Cardiac septum (tissue), 1 donor: ENCODE data around the gene KCNA5. TPM values are rescaled to one million over a fixed set of nuclear protein-coding genes. Genes with fewer than 3 reads are reported as not detected.

Experiments used
- DNase-seq: peaks from one replicate; pipeline ENCODE4 v3.0.0-alpha.2; 2020; ENCODE audit warnings: low spot score
- intact Hi-C: fragments of 100-400 bp; cut with DNase I; formaldehyde crosslinking; loops from one replicate; pipeline ENCODE4 v1.14.0; 2022
- total RNA-seq: library from RNA; stranded (reverse); fragmentation: NEBNext Ultra II Directional; extraction: Animal tissue kit (Norgen Biotek cat#: 25700); gene quantifications from one replicate; pipeline ENCODE4 v1.2.1, GENCODE V29; 2021
- donor health status: DM: no; HTN: no; CAD: no.

The KCNA5 gene
- total RNA-seq, 1 donor from 2014 or later, result 3.2 TPM

DNA sequence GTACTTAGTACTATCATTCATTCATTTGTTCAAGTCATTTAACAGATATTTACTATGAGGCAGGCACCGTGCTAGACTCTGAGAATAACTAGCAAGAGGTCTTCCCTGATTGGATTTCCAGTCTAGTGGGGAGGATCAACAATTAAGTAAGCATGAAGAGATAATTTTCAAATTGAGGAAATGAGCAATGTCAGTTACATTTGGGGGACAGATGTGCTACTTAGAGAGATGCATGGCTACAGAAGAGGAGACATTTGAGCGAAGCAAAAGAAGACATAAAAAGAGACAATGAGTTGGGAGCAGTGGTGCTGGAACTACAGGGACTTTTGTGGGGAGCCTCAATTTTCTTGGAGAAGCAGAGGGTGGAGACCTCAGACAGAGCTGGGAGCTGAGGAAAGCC lies 7.7 kb downstream of the KCNA5 start:
- DNase-seq, result no peak
- intact Hi-C loops, result no loop called here

DNA sequence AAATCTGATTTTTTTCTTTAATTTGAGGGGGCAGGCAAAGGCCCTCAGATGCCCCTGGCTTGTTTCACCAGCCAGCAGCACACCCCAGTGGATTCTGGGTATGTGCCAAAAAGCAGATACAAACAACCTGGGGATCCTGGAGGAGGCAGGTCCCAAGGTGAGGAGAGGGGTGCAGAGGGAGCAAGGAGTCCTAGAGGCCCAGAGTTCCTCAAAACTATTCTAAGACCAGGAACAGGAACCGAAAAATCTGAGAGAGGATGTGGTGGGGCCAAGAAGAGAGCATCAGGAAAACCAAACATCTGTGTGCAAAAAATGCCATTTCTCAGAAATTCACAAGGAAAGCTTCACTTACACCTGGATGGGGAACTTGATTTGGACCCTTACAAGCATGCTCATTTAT lies 8.2 kb downstream of the KCNA5 start:
- no peak for DNase-seq
- intact Hi-C loops, result no loop called here

DNA sequence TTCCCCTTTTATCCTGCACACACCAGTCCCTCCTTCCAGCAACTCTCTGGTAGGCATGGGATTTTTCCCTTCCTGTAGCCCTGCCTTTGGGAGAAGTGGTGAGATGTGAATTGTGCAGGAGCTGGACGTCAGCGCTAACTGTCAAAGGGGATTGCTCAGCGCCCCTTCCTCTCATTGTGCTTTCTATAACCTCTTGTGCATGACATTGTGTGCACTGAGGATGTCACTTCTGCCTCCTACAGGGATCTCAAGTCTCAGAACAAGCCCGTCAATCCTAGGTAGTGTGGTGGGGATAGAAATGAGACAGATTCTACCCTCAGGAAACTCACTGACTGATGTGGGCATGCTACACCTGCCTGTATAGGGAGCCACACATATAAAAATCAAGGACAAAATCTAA lies 8.7 kb downstream of the KCNA5 start:
- DNase-seq, result no peak

DNA sequence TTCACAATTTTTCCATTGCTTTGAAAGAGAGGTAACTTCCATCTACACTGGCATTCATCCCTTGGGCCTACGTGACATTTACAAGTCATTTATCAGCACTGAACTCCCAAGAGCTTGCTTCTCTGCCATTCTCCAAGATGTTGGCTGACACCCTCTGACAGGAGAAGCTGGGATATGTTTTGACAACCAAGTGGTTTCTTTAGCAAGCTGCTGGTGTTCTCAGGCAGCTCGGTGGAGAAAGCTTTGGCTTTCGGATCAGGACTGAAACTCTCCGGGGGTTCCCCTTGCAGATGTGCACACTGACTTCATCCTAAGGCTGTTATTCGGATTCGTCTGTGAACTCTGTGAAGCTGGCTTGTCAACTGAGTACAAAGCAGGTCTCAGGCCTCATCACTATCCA lies 15.7 kb downstream of the KCNA5 start:
- DNase-seq, result no peak
- intact Hi-C loops, result no loop called here

More for the DNA sequence above, 8.7 kb downstream of the KCNA5 start:
- intact Hi-C loops, result no loop called here

DNA sequence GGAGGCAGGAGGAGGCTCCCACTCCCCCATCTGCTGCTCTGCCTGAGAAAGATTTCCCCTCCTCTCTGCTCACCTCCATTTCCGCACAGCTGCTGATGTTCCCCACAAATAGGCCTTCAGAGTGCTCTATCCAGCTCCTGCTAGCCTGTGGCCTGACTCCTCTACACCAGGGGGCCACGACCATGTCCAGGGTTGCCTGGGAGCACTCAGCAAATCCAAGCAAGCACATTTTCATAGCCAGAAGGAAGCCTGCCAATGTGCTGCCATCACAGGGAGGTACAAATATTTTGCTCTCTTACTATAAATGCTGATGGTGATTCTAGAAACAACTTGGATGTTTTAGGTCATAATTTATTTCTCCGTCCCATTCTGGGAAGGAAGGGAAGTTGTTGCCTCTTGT lies 17.3 kb downstream of the KCNA5 start:
- intact Hi-C loops, result no loop called here
- no peak for DNase-seq

DNA sequence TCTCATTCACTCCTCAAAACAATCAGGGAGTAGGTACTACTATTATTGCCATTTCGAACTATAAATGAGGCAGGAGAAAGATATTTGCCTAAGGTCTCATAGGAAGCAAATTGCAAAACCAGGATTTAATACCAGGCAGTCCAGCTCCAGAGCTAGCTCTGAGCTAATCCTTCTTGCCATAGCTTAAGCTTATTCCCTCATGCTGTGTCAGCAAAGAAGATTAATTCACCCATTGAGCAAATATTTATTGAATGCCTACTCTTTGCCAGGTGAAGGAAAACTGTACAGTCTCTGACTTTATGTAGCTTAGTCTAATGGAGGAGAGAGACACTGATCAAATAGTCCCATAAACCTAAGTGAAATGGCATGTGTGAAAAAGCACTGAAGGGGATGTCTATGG lies 19.5 kb downstream of the KCNA5 start:
- intact Hi-C loops, result no loop called here
- no peak for DNase-seq

DNA sequence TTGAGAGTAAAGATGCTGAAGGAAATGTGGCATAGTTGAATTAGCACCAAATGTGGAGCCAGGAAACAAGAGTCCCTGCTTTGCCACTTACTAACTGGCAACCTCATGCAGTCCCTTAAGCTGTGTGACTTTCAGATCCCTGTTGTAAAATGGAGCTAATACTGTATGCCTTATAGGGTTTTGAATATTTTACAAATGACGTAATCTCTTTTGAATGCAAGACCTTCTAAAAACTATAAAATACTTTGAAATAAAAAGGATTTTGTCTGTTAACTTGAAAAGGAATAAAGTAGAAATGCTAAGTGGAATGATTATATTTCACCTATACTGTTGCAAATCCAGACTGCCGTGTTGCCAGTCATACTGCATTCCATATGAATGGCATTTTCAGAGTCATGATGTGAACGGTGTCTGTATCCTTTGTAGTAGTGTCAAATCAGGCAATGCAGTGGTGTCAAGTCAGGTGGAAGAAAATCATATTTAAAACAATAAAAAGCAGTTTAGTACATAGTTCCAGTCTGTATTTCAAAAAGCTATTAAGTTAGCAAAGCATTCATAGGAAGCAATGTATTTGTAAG lies 21.3 kb downstream of the KCNA5 start:
- DNase-seq, result no peak
- intact Hi-C loops, result no loop called here

DNA sequence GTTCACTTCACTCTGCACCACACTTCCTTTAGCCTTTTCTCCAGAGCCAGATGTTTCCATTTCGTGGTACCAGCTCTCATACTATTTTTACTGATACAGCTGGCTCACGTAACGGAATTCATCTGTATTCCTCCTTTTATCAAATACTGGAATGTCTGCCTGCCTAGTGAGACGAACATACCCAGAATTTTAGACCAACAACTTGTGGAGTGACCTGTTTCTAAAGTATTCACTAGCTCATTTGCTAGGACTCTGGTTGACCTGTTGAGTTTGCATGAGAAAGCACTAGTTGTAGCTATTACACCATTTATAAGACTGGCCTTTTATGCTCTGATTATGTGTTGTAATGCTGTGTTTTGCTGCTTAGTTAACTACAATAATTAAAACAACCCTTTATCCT lies 22.6 kb downstream of the KCNA5 start:
- intact Hi-C loops, result no loop called here
- DNase-seq, result no peak

DNA sequence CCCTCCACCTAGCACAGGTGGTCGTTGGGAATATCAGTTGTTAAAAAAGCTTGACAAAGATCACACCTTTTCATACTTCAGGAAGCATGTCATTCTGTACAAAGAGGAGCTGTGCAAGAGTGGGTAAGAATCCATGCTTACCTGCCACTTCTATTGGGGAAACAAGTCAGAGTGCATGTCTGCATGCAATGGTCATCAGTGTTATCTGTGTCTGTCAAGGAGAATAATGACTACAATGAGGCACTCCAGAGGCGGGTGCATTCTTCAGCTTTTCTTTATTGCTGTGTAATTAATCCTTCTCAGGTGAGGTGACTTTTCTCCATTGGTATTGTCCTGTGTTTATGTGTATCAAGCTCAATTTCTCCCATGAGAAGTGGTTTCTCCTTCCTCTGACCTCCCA lies 24.4 kb downstream of the KCNA5 start:
- intact Hi-C loops, result no loop called here
- no peak for DNase-seq

DNA sequence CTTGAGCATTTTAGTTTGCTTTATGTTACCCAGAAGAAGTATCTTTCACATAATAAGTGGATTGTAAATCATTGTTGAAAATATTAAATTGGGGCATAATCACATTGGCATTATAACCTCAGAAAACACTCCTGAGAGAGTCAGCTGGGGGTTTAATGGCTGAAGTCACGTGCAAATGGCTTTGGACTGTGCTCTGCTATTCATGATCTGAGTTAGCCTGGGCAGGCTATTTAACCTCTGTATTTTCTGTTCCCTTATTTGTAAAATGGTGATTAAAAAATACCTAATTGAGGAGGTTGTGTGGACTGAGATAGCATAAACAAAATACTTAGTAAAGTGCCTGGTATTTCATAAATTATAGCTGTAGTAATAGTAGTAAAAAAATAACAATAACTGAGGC lies 24.9 kb downstream of the KCNA5 start:
- intact Hi-C loops, result no loop called here
- DNase-seq, result no peak

DNA sequence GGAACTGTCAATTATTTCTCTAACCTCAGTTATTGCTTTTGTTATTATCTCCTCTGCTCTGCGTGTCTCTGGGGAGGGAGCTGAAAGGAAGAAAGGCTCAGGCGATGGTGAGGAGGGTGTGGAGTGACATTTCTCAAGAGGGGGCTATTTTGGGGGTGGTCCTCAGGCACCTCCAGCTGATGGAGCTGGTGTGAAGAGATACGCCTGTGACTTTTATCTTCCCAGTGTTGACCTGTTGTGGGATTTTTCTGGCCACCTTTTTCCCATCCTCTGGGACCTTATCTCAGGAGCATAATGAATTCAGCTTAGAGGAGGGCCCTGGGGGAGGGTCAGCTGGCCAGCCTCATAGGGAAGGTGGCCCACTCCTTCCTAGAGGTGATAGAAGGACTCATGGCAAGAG lies 26.4 kb downstream of the KCNA5 start:
- intact Hi-C loops, result no loop called here
- DNase-seq, result no peak

DNA sequence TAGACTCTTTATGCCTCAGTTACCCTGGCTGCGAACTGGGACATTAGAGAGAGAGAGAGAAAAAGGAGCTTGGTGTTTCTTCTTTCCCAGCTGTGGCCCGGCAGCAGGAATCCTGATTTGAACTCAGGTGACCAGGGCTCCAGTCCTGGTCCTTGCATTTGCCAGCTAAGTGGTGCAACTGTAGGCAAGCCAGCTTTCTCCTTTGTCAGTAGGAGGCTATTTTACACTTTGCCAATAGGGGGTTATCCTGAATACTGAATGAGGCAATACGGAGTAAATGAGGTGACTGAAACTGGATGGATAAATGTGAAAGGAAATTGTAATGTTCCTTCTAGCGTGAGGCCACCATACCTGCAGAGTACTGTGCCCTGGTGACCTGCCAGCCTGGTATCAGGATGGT lies 27.8 kb downstream of the KCNA5 start:
- intact Hi-C loops, result no loop called here

DNA sequence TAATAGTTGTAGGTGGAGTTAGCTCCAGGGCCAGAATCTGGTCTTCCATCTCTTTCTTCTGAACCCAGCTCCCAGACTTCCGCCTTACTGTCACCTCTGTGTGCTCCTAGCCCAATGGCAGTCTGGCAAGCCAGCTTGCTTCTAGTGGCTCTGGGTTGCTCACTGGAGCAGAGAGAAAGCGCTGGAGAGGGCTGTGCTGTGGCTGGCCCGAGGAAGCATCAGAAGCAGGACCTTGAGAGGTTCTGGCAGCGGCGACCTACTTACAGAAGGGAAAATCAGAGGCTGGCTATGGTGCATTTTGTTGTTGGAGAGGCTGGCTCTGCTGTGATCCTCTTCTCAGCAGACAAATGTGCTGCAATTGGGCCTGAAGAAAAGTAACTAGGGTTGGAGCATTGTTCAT lies 28.6 kb downstream of the KCNA5 start:
- intact Hi-C loops, result no loop called here
- DNase-seq, result no peak

More for the DNA sequence above, 27.8 kb downstream of the KCNA5 start:
- DNase-seq, result no peak

DNA sequence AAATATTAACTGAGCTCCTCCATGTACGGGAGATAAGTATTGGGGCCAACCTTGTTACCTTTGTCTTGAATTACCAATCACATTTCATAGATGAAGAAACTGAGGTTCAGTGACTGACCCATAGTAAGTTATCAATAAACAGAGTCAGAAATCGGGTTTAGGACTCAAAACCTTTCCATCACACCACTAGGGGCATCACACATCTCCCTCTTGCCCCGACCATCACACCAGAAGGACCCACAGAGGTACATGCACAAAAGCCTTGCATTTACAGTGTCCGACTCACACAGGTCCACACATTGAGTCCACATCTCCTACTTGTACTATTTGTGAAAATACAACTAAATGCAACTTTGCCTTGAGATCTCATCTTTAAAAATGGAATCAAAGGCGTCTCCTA lies 29.4 kb downstream of the KCNA5 start:
- intact Hi-C loops, result no loop called here
- no peak for DNase-seq

DNA sequence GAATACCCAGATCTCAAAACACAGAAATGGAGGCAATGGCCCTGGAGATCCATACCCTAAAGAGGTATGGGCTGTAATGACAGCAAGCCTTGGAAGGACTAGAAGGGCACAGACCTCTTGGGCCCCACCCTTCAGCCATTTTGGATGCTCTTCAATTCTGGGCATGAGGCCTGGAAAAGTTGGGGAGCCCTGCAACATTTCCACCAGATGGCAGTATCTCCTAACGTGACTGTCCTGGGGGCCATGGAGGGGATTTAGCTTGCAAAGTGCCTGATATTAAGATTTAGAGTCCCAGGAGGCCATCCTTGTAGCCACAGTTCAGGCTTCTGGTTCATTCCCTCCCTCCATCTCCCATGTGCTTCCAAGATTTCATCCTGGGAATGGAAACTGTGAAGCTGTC lies 30.2 kb downstream of the KCNA5 start:
- no peak for DNase-seq
- intact Hi-C loops, result no loop called here

DNA sequence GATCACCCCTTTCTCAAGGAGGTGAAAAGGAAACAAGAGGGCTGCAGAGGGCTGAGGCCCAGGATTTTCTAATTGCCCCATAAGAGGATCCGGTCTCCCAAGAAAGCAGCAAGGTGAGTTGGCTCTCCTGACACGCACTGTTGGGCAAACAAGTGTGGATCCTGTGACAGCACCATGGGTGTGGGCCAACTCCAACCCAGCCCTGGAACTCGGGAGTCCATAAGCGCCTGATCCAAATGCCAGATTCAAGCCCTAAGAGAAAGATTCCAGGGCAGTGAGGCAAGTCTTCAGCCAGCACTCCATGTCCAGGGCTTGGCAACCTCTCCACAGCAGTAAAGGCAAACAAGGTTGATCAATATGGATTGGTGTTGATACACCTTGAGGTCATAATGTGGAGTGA lies 33.1 kb downstream of the KCNA5 start:
- no peak for DNase-seq
- intact Hi-C loops, result loop anchor here (5.0 kb wide), 1 partner anchor 39 kb away; no protein-coding TSS in a partner anchor

DNA sequence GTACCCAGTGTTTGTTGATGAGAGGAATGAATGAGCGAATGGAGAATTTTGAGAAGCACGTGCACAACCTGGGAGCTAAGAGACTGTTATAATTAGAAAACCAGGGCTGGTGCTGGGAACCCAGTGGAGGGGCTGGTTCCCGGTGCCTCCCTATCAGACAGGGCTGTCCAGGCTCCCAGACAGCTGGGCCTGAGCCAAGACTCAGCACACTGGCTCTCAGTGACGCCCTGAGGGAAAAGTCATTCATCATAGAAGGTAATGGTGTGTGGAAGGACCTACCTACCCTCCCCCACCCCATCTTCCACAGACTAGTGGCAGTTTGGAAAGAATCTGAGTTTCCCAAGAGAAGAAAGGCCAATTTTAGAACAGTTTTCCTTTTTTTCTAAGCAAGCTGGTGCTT lies 34.7 kb downstream of the KCNA5 start:
- DNase-seq, result peak; percentile 90
- intact Hi-C loops, result loop anchor here (5.0 kb wide), 1 partner anchor 41 kb away; no protein-coding TSS in a partner anchor

DNA sequence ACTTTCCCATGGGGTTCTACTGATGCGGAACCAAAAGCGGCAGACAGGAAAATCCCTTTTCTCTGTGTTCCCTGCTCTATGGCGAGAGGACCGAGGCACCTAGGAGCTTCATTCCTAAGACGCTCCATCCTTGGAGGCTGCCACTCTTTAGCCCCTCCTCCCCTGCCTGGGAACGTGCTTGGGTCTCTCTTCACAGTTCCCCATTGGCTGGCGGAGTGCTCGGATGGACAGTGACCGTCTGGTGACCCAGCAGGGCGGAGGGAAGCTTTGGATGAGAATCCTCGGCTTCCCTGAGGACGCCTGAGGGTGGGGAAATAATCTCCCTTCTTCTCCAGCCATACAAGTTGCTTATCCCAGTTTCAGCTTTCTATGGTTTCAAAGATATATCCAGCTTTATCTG lies 37.3 kb downstream of the KCNA5 start:
- DNase-seq, result no peak
- intact Hi-C loops, result loop anchor here (10.0 kb wide), 2 partner anchors 226 to 364 kb away; no protein-coding TSS in a partner anchor

DNA sequence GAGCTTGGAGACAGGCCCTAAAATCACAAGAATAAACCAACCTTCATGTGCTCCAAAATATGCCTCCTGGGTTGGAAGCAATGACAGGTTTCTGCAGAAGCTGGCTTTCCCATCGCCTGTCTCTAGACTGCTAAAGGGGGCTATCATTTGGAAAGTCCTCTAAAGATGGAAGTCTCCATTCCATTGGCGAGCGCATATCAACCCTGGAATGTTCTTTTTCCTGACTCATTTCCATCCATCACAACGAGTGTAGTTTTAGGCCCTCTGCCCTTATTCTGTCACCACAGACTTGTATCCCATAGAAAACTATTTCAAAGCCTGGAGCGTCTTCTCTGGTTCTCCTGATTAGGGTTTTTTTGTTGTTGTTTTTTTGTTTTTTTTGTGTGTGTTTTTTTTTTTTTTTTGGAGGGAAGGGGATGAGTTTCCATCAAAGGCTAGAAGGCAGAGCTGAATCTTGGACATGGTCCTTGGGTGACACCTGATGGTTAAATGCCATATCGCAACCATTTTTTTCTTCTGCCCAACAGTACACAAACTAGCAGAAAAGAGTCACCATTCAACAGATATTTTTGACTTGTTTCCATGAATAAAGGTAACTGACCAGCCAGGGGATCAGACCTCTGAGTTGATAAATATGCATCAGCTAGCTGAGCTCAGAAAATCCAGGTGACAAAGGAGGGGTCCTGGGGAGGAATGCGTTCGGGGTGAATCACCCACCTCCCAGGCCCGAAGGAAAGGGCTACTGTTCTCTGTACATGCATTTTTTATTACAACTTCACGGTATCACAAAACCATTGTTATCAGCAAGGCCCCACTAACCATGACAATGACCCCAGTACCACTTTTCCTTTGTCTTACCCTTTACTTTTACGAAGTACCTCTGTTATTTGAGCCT lies 40.5 kb downstream of the KCNA5 start:
- intact Hi-C loops, result loop anchor here (1.0 to 10.0 kb wide), 3 partner anchors 62 to 361 kb away; no protein-coding TSS in a partner anchor
- DNase-seq, result no peak

DNA sequence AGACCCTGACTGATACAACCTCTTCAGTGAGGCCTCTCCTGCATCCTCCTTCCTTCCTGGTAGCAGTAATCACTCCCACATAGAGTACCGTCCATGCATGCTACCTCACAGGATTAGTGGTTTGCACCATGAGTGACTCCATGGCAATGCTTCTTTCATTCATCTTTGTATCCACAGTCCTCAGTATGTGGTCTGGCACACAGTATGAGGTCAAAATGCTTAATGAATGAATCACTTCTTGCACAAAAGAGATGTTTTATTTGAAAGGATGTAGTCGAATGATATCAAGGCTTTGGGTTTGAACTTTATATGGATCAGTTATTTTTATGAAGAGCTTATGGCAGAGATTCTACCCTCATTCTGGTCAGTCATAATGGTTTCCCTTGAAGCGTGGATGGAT lies 42.2 kb downstream of the KCNA5 start:
- intact Hi-C loops, result loop anchor here (10.0 kb wide), 2 partner anchors 231 to 359 kb away; no protein-coding TSS in a partner anchor
- no peak for DNase-seq
